ENCODE results near the gene SHISA5.

- no peak for TF ChIP-seq GATA3 (IDR thresholded peaks at IDR 0.05; ENCODE audit: low read depth, low read length)
- no peak for TF ChIP-seq GATA2 (IDR thresholded peaks at IDR 0.05; ENCODE audit: low read depth, low read length)
These were observed 36.3 kb downstream of the SHISA5 start for GRCh38 chr3:48467473-48468267.
